Nephron progenitor cell (in vitro differentiated cells): ENCODE results near the gene AGR3.

Experiments used
- DNase-seq: peaks from one replicate; pipeline ENCODE4 v3.0.0; 2021
- H3K27ac Mint-ChIP-seq: 2 replicates; pipeline ENCODE4 v1.8.0; 2021; ENCODE audit warnings: mild to moderate bottlenecking, moderate library complexity, mixed read lengths
- H3K27me3 Mint-ChIP-seq: 2 replicates; pipeline ENCODE4 v1.8.0; 2021; ENCODE audit warnings: mild to moderate bottlenecking, low read depth, mixed read lengths; ENCODE audit not compliant: poor library complexity
- H3K36me3 Mint-ChIP-seq: 2 replicates; pipeline ENCODE4 v1.8.0; 2021; ENCODE audit warnings: low read depth, mixed read lengths
- H3K4me1 Mint-ChIP-seq: 2 replicates; pipeline ENCODE4 v1.8.0; 2021; ENCODE audit warnings: mixed read lengths
- H3K4me3 Mint-ChIP-seq: 2 replicates; pipeline ENCODE4 v1.8.0; 2021; ENCODE audit warnings: mild to moderate bottlenecking, moderate library complexity, mixed read lengths
- H3K9me3 Mint-ChIP-seq: 2 replicates; pipeline ENCODE4 v1.8.0; 2021; ENCODE audit warnings: mild to moderate bottlenecking, moderate library complexity, mixed read lengths
- TF ChIP-seq, protein P1 (sequence below): fragments of 200-600 bp; sonication (generic); IDR thresholded peaks from 2 replicates; pipeline ENCODE4 v1.5.0; 2021; ENCODE audit warnings: antibody characterized with exemption

AGR3 gene

DNA sequence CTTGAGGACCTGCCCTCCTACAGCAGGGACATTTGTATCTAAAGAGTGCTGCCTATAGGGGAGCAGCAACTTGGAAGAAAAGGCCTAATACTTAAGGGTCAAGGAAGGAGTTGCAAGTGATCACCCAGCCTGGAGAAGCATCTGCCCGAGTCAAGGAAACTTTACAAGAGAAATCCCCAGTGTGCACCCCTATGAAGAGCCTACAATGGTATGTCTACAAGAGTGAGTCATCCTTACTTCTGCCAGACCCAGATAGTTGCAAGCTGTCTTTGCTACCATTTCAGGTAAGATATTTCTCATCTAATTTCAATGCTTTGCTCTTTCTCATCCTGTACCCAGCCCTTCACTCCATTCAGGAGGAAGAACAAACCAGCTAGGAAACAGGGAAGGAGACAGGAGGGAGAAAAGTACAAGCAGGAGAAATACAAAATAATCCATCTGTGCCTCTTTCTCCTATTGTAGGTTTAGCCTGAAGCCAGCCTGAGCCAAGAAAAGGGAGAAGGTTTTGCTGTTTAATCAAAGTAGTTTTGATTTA lies 34.4 kb upstream of the AGR3 start:
- Mint-ChIP-seq H3K27ac (no peak overlapping the region), H3K27me3 (peaks cover 10% of the 10 kb centered on the region), H3K9me3 (peaks cover 12% of the 10 kb centered on the region), H3K4me1 (peaks cover 11% of the 10 kb centered on the region), H3K4me3 (no peak overlapping the region), H3K36me3 (no peaks in the 10 kb centered on the region)
- no peak for DNase-seq
- TF ChIP-seq, protein P1, sequence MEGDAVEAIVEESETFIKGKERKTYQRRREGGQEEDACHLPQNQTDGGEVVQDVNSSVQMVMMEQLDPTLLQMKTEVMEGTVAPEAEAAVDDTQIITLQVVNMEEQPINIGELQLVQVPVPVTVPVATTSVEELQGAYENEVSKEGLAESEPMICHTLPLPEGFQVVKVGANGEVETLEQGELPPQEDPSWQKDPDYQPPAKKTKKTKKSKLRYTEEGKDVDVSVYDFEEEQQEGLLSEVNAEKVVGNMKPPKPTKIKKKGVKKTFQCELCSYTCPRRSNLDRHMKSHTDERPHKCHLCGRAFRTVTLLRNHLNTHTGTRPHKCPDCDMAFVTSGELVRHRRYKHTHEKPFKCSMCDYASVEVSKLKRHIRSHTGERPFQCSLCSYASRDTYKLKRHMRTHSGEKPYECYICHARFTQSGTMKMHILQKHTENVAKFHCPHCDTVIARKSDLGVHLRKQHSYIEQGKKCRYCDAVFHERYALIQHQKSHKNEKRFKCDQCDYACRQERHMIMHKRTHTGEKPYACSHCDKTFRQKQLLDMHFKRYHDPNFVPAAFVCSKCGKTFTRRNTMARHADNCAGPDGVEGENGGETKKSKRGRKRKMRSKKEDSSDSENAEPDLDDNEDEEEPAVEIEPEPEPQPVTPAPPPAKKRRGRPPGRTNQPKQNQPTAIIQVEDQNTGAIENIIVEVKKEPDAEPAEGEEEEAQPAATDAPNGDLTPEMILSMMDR: no peak

DNA sequence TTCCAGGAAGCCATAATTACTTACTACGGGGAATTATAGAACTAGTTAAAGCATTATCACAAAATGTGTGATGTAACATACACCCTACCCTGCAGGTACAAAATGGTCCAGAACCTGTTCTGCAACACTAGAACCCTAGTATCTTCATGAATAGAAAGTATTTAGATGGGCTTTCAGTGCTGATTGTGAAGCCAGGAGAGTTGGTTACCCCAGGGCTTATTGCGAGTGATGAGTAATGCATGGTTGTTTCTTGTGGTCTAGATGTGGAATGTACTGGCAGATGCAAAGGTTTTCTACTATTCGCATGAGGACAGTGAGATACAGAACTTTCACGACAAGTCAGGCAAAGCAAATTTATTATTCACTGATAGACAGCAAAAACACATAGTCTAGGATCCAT lies 33.6 kb upstream of the AGR3 start:
- Mint-ChIP-seq H3K36me3 (no peaks in the 10 kb centered on the region), H3K27me3 (peaks cover 10% of the 10 kb centered on the region), H3K27ac (no peak overlapping the region), H3K4me1 (peaks cover 11% of the 10 kb centered on the region), H3K9me3 (peaks cover 12% of the 10 kb centered on the region), H3K4me3 (no peak overlapping the region)
- TF ChIP-seq, protein P1: no peak
- no peak for DNase-seq

DNA sequence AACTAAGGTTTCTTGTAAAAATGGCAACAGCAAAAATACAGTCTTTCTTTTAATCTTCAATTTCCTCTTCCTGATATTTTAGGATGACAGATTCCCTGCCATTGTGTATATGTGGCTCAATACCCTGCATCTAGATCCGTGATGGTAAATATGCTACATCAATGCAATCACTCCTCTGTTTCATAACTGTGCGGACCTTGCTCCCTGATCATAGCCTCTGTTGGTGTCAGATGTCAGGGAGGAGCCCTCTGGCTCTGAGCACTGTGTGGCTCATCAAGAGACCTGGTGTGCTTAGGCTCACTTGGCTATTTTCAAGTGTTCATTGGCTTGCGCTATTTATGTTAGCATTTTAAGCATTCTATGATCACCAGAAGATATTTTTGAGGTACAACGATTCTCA lies 33.0 kb upstream of the AGR3 start:
- TF ChIP-seq, protein P1: no peak
- DNase-seq: no peak
- Mint-ChIP-seq H3K9me3 (peaks cover 12% of the 10 kb centered on the region), H3K4me3 (no peak overlapping the region), H3K27me3 (peaks cover 10% of the 10 kb centered on the region), H3K4me1 (peaks cover 11% of the 10 kb centered on the region), H3K27ac (no peak overlapping the region), H3K36me3 (no peaks in the 10 kb centered on the region)

DNA sequence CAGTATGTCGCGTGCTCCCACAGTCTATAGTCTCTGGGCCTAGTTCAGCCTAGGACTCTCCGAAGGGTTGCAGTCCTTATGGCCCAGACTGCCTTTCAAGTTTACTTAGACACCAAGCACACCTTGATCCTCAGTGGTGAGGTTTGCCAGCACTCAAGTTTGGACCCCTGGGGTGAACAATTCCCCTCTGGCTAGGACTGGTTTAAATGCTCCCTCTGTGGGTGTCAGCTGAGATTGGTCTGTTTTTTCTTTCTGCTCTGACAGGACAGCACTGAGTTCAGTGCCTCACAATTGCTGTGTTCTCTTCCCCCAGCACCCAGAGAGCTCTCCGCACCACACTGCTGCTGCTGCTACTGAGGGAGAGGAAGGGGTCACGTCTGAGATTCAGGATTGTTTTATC lies 31.9 kb upstream of the AGR3 start:
- Mint-ChIP-seq H3K27ac (no peak overlapping the region), H3K4me3 (no peak overlapping the region), H3K36me3 (no peaks in the 10 kb centered on the region), H3K27me3 (peaks cover 6% of the 10 kb centered on the region), H3K4me1 (peaks cover 11% of the 10 kb centered on the region), H3K9me3 (peaks cover 12% of the 10 kb centered on the region)
- DNase-seq: no peak
- TF ChIP-seq, protein P1: no peak

DNA sequence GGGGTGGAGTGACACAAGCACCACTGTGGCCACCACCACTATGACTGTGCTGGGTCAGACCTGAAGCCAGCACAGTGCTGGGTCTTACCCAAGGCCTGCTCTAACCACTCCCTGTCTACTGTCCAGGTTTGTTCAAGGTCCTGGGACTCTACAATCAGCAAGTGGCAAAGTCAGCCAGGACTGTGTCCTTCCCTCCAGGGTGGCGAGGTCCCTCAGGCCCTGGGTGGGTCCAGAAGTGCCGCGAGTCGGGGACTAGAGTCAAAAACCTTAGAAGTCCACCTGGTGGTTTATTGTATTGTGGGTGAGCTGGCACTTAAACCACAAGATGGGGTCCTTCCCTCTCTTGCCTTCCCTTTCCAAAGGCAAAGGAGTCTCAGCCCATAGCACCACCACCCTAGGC lies 30.8 kb upstream of the AGR3 start:
- Mint-ChIP-seq H3K4me3 (no peak overlapping the region), H3K36me3 (no peaks in the 10 kb centered on the region), H3K27me3 (peaks cover 6% of the 10 kb centered on the region), H3K27ac (no peak overlapping the region), H3K4me1 (peaks cover 11% of the 10 kb centered on the region), H3K9me3 (peaks cover 12% of the 10 kb centered on the region)
- no peak for DNase-seq
- TF ChIP-seq, protein P1: no peak

DNA sequence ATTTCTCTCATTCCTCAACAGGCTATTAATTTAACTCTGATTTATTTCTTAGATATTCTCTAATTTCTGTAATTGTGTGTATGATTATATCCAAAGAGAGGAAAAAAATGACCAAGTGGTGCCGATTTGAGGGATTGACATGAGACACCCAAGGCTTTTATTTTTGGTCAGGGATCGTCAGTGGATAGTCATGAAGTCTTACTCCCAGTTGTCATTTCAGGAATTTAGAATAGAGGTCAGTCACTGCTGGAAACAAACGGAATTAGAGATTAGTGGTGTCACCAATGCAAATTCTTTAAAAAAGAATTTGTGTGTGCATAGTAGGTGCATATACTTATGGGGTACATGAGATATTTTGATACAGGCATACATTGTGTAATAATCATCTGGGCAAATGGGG lies 26.8 kb upstream of the AGR3 start:
- Mint-ChIP-seq H3K9me3 (peaks cover 12% of the 10 kb centered on the region), H3K4me3 (no peak overlapping the region), H3K36me3 (no peaks in the 10 kb centered on the region), H3K27me3 (peaks cover 2% of the 10 kb centered on the region), H3K27ac (no peak overlapping the region), H3K4me1 (peaks cover 5% of the 10 kb centered on the region)
- TF ChIP-seq, protein P1: no peak
- no peak for DNase-seq
